Measurements from ENCODE around the gene CAPN3.

DNA sequence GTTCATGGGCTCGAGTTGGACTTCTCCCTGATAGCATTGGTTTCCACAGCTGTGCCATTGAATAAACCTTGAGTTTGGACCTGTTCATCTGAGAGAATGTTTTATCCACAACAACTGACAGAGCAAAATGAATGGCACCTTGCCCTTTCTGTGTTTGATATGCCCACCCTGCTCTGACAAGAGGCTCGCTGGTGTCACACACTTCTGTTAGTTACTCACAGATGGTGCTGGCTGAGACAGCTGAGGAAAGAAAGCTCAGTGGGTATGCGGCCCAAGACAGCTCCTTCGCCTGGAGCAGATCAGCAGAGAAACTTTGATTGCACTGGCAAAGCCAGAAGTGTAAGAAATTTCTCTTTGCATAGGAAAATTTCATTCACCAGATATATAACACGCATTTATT, 2.5 kb upstream of the CAPN3 start:
- no peak for TF ChIP-seq POLR2AphosphoS5 (IDR thresholded peaks at IDR 0.05)
- TF ChIP-seq, protein P1, sequence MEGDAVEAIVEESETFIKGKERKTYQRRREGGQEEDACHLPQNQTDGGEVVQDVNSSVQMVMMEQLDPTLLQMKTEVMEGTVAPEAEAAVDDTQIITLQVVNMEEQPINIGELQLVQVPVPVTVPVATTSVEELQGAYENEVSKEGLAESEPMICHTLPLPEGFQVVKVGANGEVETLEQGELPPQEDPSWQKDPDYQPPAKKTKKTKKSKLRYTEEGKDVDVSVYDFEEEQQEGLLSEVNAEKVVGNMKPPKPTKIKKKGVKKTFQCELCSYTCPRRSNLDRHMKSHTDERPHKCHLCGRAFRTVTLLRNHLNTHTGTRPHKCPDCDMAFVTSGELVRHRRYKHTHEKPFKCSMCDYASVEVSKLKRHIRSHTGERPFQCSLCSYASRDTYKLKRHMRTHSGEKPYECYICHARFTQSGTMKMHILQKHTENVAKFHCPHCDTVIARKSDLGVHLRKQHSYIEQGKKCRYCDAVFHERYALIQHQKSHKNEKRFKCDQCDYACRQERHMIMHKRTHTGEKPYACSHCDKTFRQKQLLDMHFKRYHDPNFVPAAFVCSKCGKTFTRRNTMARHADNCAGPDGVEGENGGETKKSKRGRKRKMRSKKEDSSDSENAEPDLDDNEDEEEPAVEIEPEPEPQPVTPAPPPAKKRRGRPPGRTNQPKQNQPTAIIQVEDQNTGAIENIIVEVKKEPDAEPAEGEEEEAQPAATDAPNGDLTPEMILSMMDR (IDR thresholded peaks at IDR 0.05), result no peak

Data from breast epithelium (tissue), 3 donors.